Cortex of kidney (tissue), 1 donor: ENCODE measurements around the gene OTOGL.
"Not testable (repeated sequence)": the region's sequence is repeated elsewhere in the genome, so short reads cannot be mapped to it uniquely, and the experiment has no call there.

Experiments used
- DNase-seq: peaks from one replicate; lab custom pipeline; 2025; lab: John Stamatoyannopoulos, UW

The OTOGL gene

GRCh38 chr12:80121661-80122060, 22.3 kb downstream of the OTOGL start:
- no peak for DNase-seq

- no peak for DNase-seq
Observed at GRCh38 chr12:80129895-80130530, 30.7 kb downstream of the OTOGL start.

- no peak for DNase-seq
Observed at GRCh38 chr12:80135624-80136023, 36.3 kb downstream of the OTOGL start.

- DNase-seq: no peak
Observed at GRCh38 chr12:80140005-80140404, 40.7 kb downstream of the OTOGL start.

GRCh38 chr12:80142640-80143039, 43.3 kb downstream of the OTOGL start:
- no peak for DNase-seq

- DNase-seq: no peak
Observed at GRCh38 chr12:80143537-80143936, 44.2 kb downstream of the OTOGL start.

GRCh38 chr12:80149547-80150313, 50.4 kb downstream of the OTOGL start:
- not testable (repeated sequence) for DNase-seq

GRCh38 chr12:80151131-80151530, 51.8 kb downstream of the OTOGL start:
- no peak for DNase-seq

GRCh38 chr12:80154261-80154660, 54.9 kb downstream of the OTOGL start:
- no peak for DNase-seq

GRCh38 chr12:80156306-80156705, 57.0 kb downstream of the OTOGL start:
- no peak for DNase-seq

GRCh38 chr12:80157645-80158044, 58.3 kb downstream of the OTOGL start:
- DNase-seq: no peak

GRCh38 chr12:80161612-80162011, 62.3 kb downstream of the OTOGL start:
- DNase-seq: no peak

- no peak for DNase-seq
Observed at GRCh38 chr12:80162177-80162576, 62.8 kb downstream of the OTOGL start.

GRCh38 chr12:80165746-80166145, 66.4 kb downstream of the OTOGL start:
- no peak for DNase-seq

GRCh38 chr12:80166751-80167150, 67.4 kb downstream of the OTOGL start:
- no peak for DNase-seq

- DNase-seq: no peak
Observed at GRCh38 chr12:80168936-80169335, 69.6 kb downstream of the OTOGL start.

GRCh38 chr12:80170915-80171314, 71.6 kb downstream of the OTOGL start:
- no peak for DNase-seq

- DNase-seq: no peak
Observed at GRCh38 chr12:80173083-80173864, 73.9 kb downstream of the OTOGL start.

GRCh38 chr12:80175307-80175930, 76.1 kb downstream of the OTOGL start:
- DNase-seq: no peak

GRCh38 chr12:80176706-80177105, 77.4 kb downstream of the OTOGL start:
- DNase-seq: no peak

- no peak for DNase-seq
Observed at GRCh38 chr12:80178846-80179245, 79.5 kb downstream of the OTOGL start.

GRCh38 chr12:80183939-80184338, 84.6 kb downstream of the OTOGL start:
- DNase-seq: no peak
